Breast epithelium (tissue), 3 donors: Measurements from ENCODE around the gene TEX2.

Source experiments
- CTCF ChIP-seq, 3 donors: fragments of 450-650 bp; IDR thresholded peaks; one replicate each; pipeline ENCODE4 v1.5.1; 2016 to 2017; ENCODE audit warnings: antibody characterized with exemption in 3 of 3, mild to moderate bottlenecking in 3 of 3, moderate library complexity in 3 of 3
- POLR2A ChIP-seq: fragments of 450-650 bp; IDR thresholded peaks from one replicate; pipeline ENCODE4 v1.6.1; 2016; ENCODE audit warnings: antibody characterized with exemption, mild to moderate bottlenecking, moderate library complexity
- POLR2AphosphoS5 ChIP-seq, 3 donors: sonication (generic); formaldehyde crosslinking; IDR thresholded peaks; one replicate each; pipeline ENCODE4 v1.6.1; 2017; ENCODE audit warnings: antibody characterized with exemption in 3 of 3

- TF ChIP-seq CTCF (IDR thresholded peaks at IDR 0.05) (no peak), POLR2A (no peak), POLR2AphosphoS5 (IDR thresholded peaks at IDR 0.05) (no peak)
These were observed 17.6 kb downstream of the TEX2 start for GRCh38 chr17:64245218-64246145.
